Ovary (tissue), 9 donors: ENCODE data around the gene EIF3K. TPM values are rescaled to one million over a fixed set of nuclear protein-coding genes. Genes with fewer than 3 reads are reported as not detected.
"Not testable (repeated sequence)": the region's sequence is repeated elsewhere in the genome, so short reads cannot be mapped to it uniquely, and the experiment has no call there.

ENCODE experiments used
- DNase-seq, 5 donors: peaks; one replicate each; pipeline ENCODE4 v3.0.0-alpha.2; 2019 to 2020
- H3K27ac ChIP-seq, 2 donors: fragments of 200-600 bp; one replicate each; pipeline versions ENCODE4 v1.5.1 to v1.8.0; 2019 to 2022
- H3K27me3 ChIP-seq: fragments of 200-600 bp; one replicate; pipeline ENCODE4 v1.8.0; 2022
- H3K36me3 ChIP-seq: fragments of 200-600 bp; sonication (generic); one replicate; pipeline ENCODE4 v1.5.1; 2019
- H3K4me1 ChIP-seq: one replicate; pipeline ENCODE4 v1.8.1; 2013; ENCODE audit warnings: mild to moderate bottlenecking, moderate library complexity; ENCODE audit not compliant: insufficient read depth
- H3K4me3 ChIP-seq: fragments of 200-600 bp; sonication (generic); one replicate; pipeline ENCODE4 v1.5.1; 2017
- H3K9me3 ChIP-seq, 2 donors: fragments of 200-600 bp in 1 of 2; sonication (generic) in 1 of 2; one replicate each; pipeline versions ENCODE4 v1.5.1 to v1.8.1; 2013 to 2019; ENCODE audit warnings: mild to moderate bottlenecking in 1 of 2, moderate library complexity in 1 of 2
- CTCF ChIP-seq, 3 donors: fragments of 450-650 bp in 2 of 3; fragments of 200-600 bp in 1 of 3; IDR thresholded peaks; one replicate each; pipeline versions ENCODE4 v1.5.1 to v1.8.0; 2016 to 2022; ENCODE audit warnings: antibody characterized with exemption in 3 of 3, mild to moderate bottlenecking in 1 of 3
- EP300 ChIP-seq: sonication (generic); formaldehyde crosslinking; IDR thresholded peaks from one replicate; pipeline ENCODE4 v1.6.1; 2017; ENCODE audit warnings: antibody characterized with exemption
- POLR2A ChIP-seq: fragments of 450-650 bp; IDR thresholded peaks from one replicate; pipeline ENCODE4 v1.6.1; 2017; ENCODE audit warnings: antibody characterized with exemption, mild to moderate bottlenecking, moderate library complexity
- WGBS, 3 donors: extraction: QIAGEN DNeasy Blood & Tissue Kit in 1 of 3; methylation state at CpG; one replicate each; pipeline versions ENCODE4 v1.1.5 to v1.1.7; 2013 to 2017; 5-methylcytosine and 5-hydroxymethylcytosine counted together
- intact Hi-C, 4 donors: fragments of 100-400 bp; cut with DNase I; formaldehyde crosslinking; loops; one replicate each; pipeline versions ENCODE4 v1.11.0 to v1.15.1; 2022 to 2023
- polyA plus RNA-seq, 2 donors: library from polyadenylated mRNA; stranded (reverse); fragments of 200-250 nt in 1 of 2; fragments of 350-450 nt in 1 of 2; fragmentation: Illumina TruSeq in 1 of 2; extraction: RNeasy Lipid Tissue Mini Kit (QIAGEN cat#74804) in 1 of 2; gene quantifications; one replicate each; pipeline ENCODE4 v1.2.3, GENCODE V29; 2013 to 2014
- total RNA-seq, 7 donors: library from RNA; depleted of rRNA in 2 of 7; stranded (reverse); fragments of >200 nt in 2 of 7; fragmentation: NEBNext Ultra II Directional in 3 of 7; extraction: Animal tissue kit (Norgen Biotek cat#: 25700) in 3 of 7; gene quantifications; one replicate each; pipeline versions ENCODE4 v1.1.0 to v1.2.4, GENCODE V29; 2016 to 2023
- donor health status: DM: no; HTN: no; CAD: no; lungs with moderate emphysema.
- donor health status: DM: no; HTN: no; CAD: no.
- donor health status: Bipolar disorder and iron deficiency.
- donor health status: DM: yes; HTN: yes; CAD: no.
- donor health status: DM: no; HTN: no; CAD: no.
- donor health status: DM: yes; HTN: yes; CAD: no.

EIF3K gene
- total and polyA plus RNA-seq, 9 donors, result 215 to 527 (median 267) TPM

- intact Hi-C loops, result loop anchor here in 1 of 4 donors (10.0 kb wide), 1 partner anchor 222 kb away; the partner anchor contains the start of gene FAM98C
- Histone ChIP-seq H3K36me3 (no peaks in the 10 kb centered on the region), H3K4me1 (no peaks in the 10 kb centered on the region), H3K27ac (no peak overlapping the region), H3K4me3 (no peak overlapping the region), H3K27me3 (no peaks in the 10 kb centered on the region), H3K9me3 (no peaks in the 10 kb centered on the region)
- no peak for DNase-seq
- 94 to 98% (median 94%) methylated on average over 4 of the region's 4 CpGs for WGBS, 3 donors
- TF ChIP-seq CTCF (IDR thresholded peaks at IDR 0.05) (no peak), POLR2A (no peak)
Measured at GRCh38 chr19:38626401-38626800, 7.4 kb downstream of the EIF3K start.

- WGBS, 3 donors, result 87 to 94% (median 90%) methylated on average over 6 of the region's 6 CpGs
- no peaks in the 10 kb centered on the region for H3K4me1 ChIP-seq
- no peak overlapping the region for H3K27ac ChIP-seq
- no peaks in the 10 kb centered on the region for H3K27me3 ChIP-seq
- DNase-seq, result no peak
- H3K4me3 ChIP-seq, result no peak overlapping the region
- intact Hi-C loops, result loop anchor here in 1 of 4 donors (10.0 kb wide), 1 partner anchor 225 kb away; the partner anchor contains the start of gene FAM98C
- H3K9me3 ChIP-seq, result no peaks in the 10 kb centered on the region
- H3K36me3 ChIP-seq, result no peaks in the 10 kb centered on the region
- TF ChIP-seq CTCF (IDR thresholded peaks at IDR 0.05) (no peak), POLR2A (no peak), EP300 (no peak)
Measured at GRCh38 chr19:38629568-38629967, 10.6 kb downstream of the EIF3K start.

DNA sequence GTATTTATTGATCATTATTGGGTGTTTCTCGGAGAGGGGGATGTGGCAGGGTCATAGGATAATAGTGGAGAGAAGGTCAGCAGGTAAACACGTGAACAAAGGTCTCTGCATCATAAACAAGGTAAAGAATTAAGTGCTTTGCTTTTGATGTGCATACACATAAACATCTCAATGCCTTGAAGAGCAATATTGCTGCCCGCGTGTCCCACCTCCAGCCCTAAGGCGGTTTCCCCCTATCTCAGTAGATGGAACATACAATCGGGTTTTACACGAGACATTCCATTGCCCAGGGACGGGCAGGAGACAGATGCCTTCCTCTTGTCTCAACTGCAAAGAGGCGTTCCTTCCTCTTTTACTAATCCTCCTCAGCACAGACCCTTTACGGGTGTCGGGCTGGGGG, 12.3 kb downstream of the EIF3K start:
- H3K27ac ChIP-seq, DNase-seq, H3K27me3 ChIP-seq, H3K4me3 ChIP-seq, H3K4me1 ChIP-seq, H3K36me3 ChIP-seq, H3K9me3 ChIP-seq: not testable (repeated sequence)
- WGBS, 3 donors, result 80 to 86% (median 82%) methylated on average over 11 of the region's 11 CpGs
- intact Hi-C loops, result loop anchor here in 1 of 4 donors (10.0 kb wide), 1 partner anchor 226 kb away; the partner anchor contains the start of gene FAM98C

DNA sequence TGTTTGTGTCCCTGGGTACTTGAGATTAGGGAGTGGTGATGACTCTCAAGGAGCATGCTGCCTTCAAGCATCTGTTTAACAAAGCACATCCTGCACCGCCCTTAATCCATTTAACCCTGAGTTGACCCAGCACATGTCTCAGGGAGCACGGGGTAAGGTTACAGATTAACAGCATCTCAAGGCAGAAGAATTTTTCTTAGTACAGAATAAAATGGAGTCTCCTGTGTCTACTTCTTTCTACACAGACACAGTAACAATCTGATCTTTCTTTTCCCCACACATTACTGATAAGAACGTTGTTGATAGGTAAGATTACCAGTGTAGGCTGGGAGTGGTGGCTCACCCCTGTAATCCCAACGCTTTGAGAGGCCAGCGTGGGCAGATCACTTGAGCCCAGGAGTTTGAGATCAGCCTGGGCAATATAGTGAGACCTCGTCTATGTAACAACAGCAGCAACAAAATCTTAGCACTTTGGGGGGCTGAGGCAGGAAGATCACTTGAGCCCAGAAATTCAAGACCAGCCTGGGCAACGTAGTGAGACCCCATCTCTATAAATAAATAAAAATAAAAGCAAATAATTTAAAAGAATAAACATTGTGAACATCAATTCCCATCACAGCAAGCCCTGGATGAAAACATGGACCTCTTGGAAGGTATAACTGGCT, 13.0 kb downstream of the EIF3K start:
- H3K4me3 ChIP-seq, DNase-seq, H3K36me3 ChIP-seq, H3K9me3 ChIP-seq, H3K27ac ChIP-seq, H3K27me3 ChIP-seq, H3K4me1 ChIP-seq: not testable (repeated sequence)
- intact Hi-C loops, result loop anchor here in 1 of 4 donors (10.0 kb wide), 1 partner anchor 227 kb away; the partner anchor contains the start of gene FAM98C
- 65 to 73% (median 68%) methylated on average over 7 of the region's 7 CpGs for WGBS, 3 donors

DNA sequence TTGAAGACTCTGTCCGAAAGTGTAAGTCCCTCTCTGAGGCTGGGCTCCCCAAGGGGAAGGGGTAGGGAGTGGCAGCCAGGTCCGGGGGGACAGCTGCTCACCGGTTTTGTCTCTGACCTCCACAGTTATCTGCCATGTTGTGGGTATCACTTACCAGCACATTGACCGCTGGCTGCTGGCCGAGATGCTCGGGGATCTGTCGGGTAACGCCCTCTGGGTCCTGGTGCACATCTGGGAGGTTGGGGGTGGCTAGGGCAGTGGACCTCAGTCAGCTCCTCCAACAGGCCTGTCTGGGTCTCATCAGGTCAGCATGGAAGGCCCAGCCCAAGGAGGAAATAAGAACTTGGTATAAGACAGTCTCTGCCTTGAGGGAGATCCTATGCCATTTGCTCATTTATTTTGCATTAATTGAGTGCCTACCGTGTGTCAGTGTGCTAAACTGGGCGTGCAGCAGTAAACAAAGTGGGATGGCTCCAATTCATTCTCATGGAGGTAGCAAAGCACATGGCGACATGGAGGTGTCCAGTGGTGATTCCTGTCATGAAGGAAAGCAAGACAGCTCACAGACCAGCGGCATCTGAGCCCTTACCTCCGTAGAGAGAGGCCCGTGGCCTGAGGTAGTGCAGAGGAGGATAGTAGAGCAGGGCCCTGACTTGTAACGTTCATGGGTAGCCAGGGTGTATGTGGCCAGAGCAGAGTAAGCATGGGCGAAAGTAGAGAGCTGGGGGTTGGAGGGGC, 13.7 kb downstream of the EIF3K start:
- no peak for TF ChIP-seq POLR2A
- no peak for TF ChIP-seq EP300
- no peak for TF ChIP-seq CTCF (IDR thresholded peaks at IDR 0.05)
- H3K4me1 ChIP-seq, result no peaks in the 10 kb centered on the region
- no peaks in the 10 kb centered on the region for H3K36me3 ChIP-seq

More for the DNA sequence above, 13.7 kb downstream of the EIF3K start:
- no peak for DNase-seq
- intact Hi-C loops, result loop anchor here in 1 of 4 donors (10.0 kb wide), 1 partner anchor 228 kb away; the partner anchor contains the start of gene FAM98C
- 80 to 92% (median 84%) methylated on average over 16 of the region's 16 CpGs for WGBS, 3 donors
- H3K27ac ChIP-seq, result no peak overlapping the region
- no peaks in the 10 kb centered on the region for H3K9me3 ChIP-seq
- H3K4me3 ChIP-seq, result no peak overlapping the region
- H3K27me3 ChIP-seq, result no peaks in the 10 kb centered on the region
